Stomach (tissue), 4 donors: ENCODE data around the gene VCL.

Experiments used
- EP300 ChIP-seq: sonication (generic); formaldehyde crosslinking; IDR thresholded peaks from one replicate; pipeline ENCODE4 v1.6.1; 2017; ENCODE audit warnings: antibody characterized with exemption
- POLR2A ChIP-seq, 4 donors: fragments of 450-650 bp; IDR thresholded peaks; one replicate each; pipeline ENCODE4 v1.6.1; 2016; ENCODE audit warnings: antibody characterized with exemption in 4 of 4, control low read depth in 2 of 4, mild to moderate bottlenecking in 1 of 4, moderate library complexity in 1 of 4
- TF ChIP-seq, protein P1 (sequence below), 7 experiments: fragments of 450-650 bp in 4 of 7; fragments of 200-600 bp in 3 of 7; sonication (generic) in 3 of 7; IDR thresholded peaks; one replicate each; pipeline ENCODE4 v1.5.1; 2016 to 2019; ENCODE audit warnings: antibody characterized with exemption in 7 of 7, control low read depth in 2 of 7, mild to moderate bottlenecking in 1 of 7

GRCh38 chr10:74011770-74012169, 13.9 kb downstream of the VCL start:
- TF ChIP-seq, protein P1, sequence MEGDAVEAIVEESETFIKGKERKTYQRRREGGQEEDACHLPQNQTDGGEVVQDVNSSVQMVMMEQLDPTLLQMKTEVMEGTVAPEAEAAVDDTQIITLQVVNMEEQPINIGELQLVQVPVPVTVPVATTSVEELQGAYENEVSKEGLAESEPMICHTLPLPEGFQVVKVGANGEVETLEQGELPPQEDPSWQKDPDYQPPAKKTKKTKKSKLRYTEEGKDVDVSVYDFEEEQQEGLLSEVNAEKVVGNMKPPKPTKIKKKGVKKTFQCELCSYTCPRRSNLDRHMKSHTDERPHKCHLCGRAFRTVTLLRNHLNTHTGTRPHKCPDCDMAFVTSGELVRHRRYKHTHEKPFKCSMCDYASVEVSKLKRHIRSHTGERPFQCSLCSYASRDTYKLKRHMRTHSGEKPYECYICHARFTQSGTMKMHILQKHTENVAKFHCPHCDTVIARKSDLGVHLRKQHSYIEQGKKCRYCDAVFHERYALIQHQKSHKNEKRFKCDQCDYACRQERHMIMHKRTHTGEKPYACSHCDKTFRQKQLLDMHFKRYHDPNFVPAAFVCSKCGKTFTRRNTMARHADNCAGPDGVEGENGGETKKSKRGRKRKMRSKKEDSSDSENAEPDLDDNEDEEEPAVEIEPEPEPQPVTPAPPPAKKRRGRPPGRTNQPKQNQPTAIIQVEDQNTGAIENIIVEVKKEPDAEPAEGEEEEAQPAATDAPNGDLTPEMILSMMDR (IDR thresholded peaks at IDR 0.05), result no peak
- TF ChIP-seq EP300, result no peak
- TF ChIP-seq POLR2A (IDR thresholded peaks at IDR 0.05), result no peak
